Naive thymus-derived CD4-positive, alpha-beta T cell (primary cell): ENCODE data around the gene EYA2. TPM values are rescaled to one million over a fixed set of nuclear protein-coding genes. Genes with fewer than 3 reads are reported as not detected.

ENCODE experiments used
- ATAC-seq: fragments of 150-1000 bp; cut with Tn5 transposase; 2 replicates; pipeline ENCODE4 v1.10.0; 2021; ENCODE audit warnings: mild to moderate bottlenecking, moderate library complexity
- CTCF ChIA-PET: fragments of 350-600 bp; sonication (Branson Sonifier 250); formaldehyde crosslinking; loops from one replicate; lab custom pipeline; 2021; ENCODE audit warnings: antibody characterized with exemption; lab: Charles Lee
- POLR2A ChIA-PET: fragments of 350-600 bp; sonication (Branson Sonifier 250); formaldehyde crosslinking; loops from one replicate; lab custom pipeline; 2021; ENCODE audit warnings: antibody characterized with exemption, inconsistent platforms; lab: Charles Lee
- DNase-seq, 9 donors: peaks; one replicate each; pipeline versions ENCODE4 v3.0.0 to v3.0.0-alpha.2; 2020 to 2022; ENCODE audit warnings: mixed read lengths in 1 of 9
- H3K27ac ChIP-seq: one replicate; pipeline ENCODE4 v1.7.0; 2013; ENCODE audit warnings: mild to moderate bottlenecking, low read depth, low read length, moderate library complexity
- H3K27me3 ChIP-seq, 2 donors: one replicate each; pipeline ENCODE4 v1.7.0; 2013; ENCODE audit warnings: low read length in 2 of 2, mild to moderate bottlenecking in 2 of 2, moderate library complexity in 2 of 2; ENCODE audit not compliant: control insufficient read depth in 2 of 2, insufficient read depth in 2 of 2
- H3K36me3 ChIP-seq, 3 experiments: 1 replicate in 2 of 3; 2 replicates in 1 of 3; pipeline ENCODE4 v1.7.0; 2013; ENCODE audit warnings: low read length in 3 of 3, mild to moderate bottlenecking in 3 of 3, moderate library complexity in 1 of 3; ENCODE audit not compliant: insufficient read depth in 3 of 3, control insufficient read depth in 2 of 3
- H3K4me1 ChIP-seq, 2 donors: one replicate each; pipeline ENCODE4 v1.7.0; 2013; ENCODE audit warnings: low read length in 2 of 2, mild to moderate bottlenecking in 2 of 2, moderate library complexity in 1 of 2; ENCODE audit not compliant: control insufficient read depth in 2 of 2, insufficient read depth in 2 of 2
- H3K4me3 ChIP-seq: 2 replicates; pipeline ENCODE4 v1.7.0; 2013; ENCODE audit warnings: mild to moderate bottlenecking, low read length
- H3K9me3 ChIP-seq, 3 experiments: 1 replicate in 2 of 3; 2 replicates in 1 of 3; pipeline ENCODE4 v1.7.0; 2013; ENCODE audit warnings: low read length in 3 of 3; ENCODE audit not compliant: control insufficient read depth in 2 of 3
- H3K27ac Mint-ChIP-seq, 9 donors: one replicate each; pipeline ENCODE4 v1.8.0; 2020 to 2022; ENCODE audit warnings: mixed read lengths in 9 of 9, mild to moderate bottlenecking in 8 of 9, moderate library complexity in 5 of 9, inconsistent platforms in 2 of 9
- H3K27me3 Mint-ChIP-seq, 5 donors: one replicate each; pipeline ENCODE4 v1.8.0; 2021 to 2022; ENCODE audit warnings: mixed read lengths in 5 of 5, mild to moderate bottlenecking in 1 of 5
- H3K36me3 Mint-ChIP-seq, 5 donors: one replicate each; pipeline ENCODE4 v1.8.0; 2020 to 2022; ENCODE audit warnings: mixed read lengths in 5 of 5, mild to moderate bottlenecking in 3 of 5, inconsistent platforms in 1 of 5
- H3K4me1 Mint-ChIP-seq, 7 donors: one replicate each; pipeline ENCODE4 v1.8.0; 2020 to 2022; ENCODE audit warnings: mixed read lengths in 7 of 7, mild to moderate bottlenecking in 3 of 7, inconsistent platforms in 1 of 7
- H3K4me3 Mint-ChIP-seq, 10 donors: one replicate each; pipeline ENCODE4 v1.8.0; 2020 to 2022; ENCODE audit warnings: mild to moderate bottlenecking in 10 of 10, mixed read lengths in 10 of 10, moderate library complexity in 6 of 10, inconsistent platforms in 2 of 10
- H3K9me3 Mint-ChIP-seq, 11 donors: one replicate each; pipeline ENCODE4 v1.8.0; 2020 to 2022; ENCODE audit warnings: mixed read lengths in 11 of 11, mild to moderate bottlenecking in 4 of 11, inconsistent platforms in 1 of 11, moderate library complexity in 1 of 11
- intact Hi-C, 2 donors: fragments of 100-400 bp; cut with micrococcal nuclease; formaldehyde crosslinking; loops; one replicate each; pipeline ENCODE4 v1.15.1; 2023
- polyA plus RNA-seq, 2 donors: library from polyadenylated mRNA; unstranded; fragments of 300-500 nt; fragmentation: Illumina TruSeq; gene quantifications; one replicate each; pipeline ENCODE4 v1.2.3, GENCODE V29; 2021
- total RNA-seq, 6 experiments: library from RNA in 5 of 6; stranded (reverse) in 5 of 6; gene quantifications; 1 replicate in 5 of 6; 2 replicates in 1 of 6; pipeline ENCODE4 v1.2.3 and lab custom pipeline; 2021 to 2026

EYA2 gene
- total and polyA plus RNA-seq, 7 experiments from 2014 or later = 0.16 TPM; not detected in 6

GRCh38 chr20:46993465-46994095, 98.9 kb downstream of the EYA2 start:
- peak overlapping the region in 2 of 9 donors; percentile 10 to 93 for H3K27ac Mint-ChIP-seq
- Histone ChIP-seq H3K27ac (no peak overlapping the region), H3K36me3 (no peaks in the 10 kb centered on the region), H3K9me3 (no peaks in the 10 kb centered on the region), H3K4me3 (no peak overlapping the region), H3K4me1 (no peaks in the 10 kb centered on the region), H3K27me3 (no peaks in the 10 kb centered on the region)
- ChIA-PET POLR2A (no interaction called here), CTCF (no interaction called here)
- peaks cover 0 to 4% (median 0%) of the 10 kb centered on the region in 11 donors for H3K9me3 Mint-ChIP-seq
- no peak for ATAC-seq
- H3K27me3 Mint-ChIP-seq = peaks cover 5 to 37% (median 31%) of the 10 kb centered on the region in 5 donors
- intact Hi-C loops = loop anchor here in 1 of 2 donors (5.0 to 10.0 kb wide), 2 partner anchors 309 to 494 kb away; partner anchors contain the start of gene TP53RK
- DNase-seq = no peak
- peaks cover 0 to 21% (median 0%) of the 10 kb centered on the region in 5 donors for H3K36me3 Mint-ChIP-seq
- peak overlapping the region in 3 of 10 donors; percentile 4 to 83 (median 9) for H3K4me3 Mint-ChIP-seq
- peaks cover 0 to 77% (median 8%) of the 10 kb centered on the region in 7 donors for H3K4me1 Mint-ChIP-seq

GRCh38 chr20:46994341-46994740, 99.7 kb downstream of the EYA2 start:
- DNase-seq (peak in 2 of 9 donors; percentile 9 to 73), ATAC-seq (peak; percentile 54)
- Mint-ChIP-seq H3K9me3 (peaks cover 0 to 4% (median 0%) of the 10 kb centered on the region in 11 donors), H3K4me1 (peaks cover 0 to 74% (median 8%) of the 10 kb centered on the region in 7 donors), H3K27ac (peak overlapping the region in 1 of 9 donors; percentile 93), H3K27me3 (peaks cover 9 to 40% (median 31%) of the 10 kb centered on the region in 5 donors), H3K36me3 (peaks cover 0 to 21% (median 0%) of the 10 kb centered on the region in 5 donors), H3K4me3 (peak overlapping the region in 9 of 10 donors; percentile 48 to 83 (median 52))
- Histone ChIP-seq H3K9me3 (no peaks in the 10 kb centered on the region), H3K27me3 (no peaks in the 10 kb centered on the region), H3K27ac (no peak overlapping the region), H3K36me3 (no peaks in the 10 kb centered on the region), H3K4me3 (peak overlapping the region; percentile 39), H3K4me1 (no peaks in the 10 kb centered on the region)
- CTCF ChIA-PET = no interaction called here
- POLR2A ChIA-PET = no interaction called here
- intact Hi-C loops = loop anchor here in 1 of 2 donors (5.0 to 10.0 kb wide), 2 partner anchors 310 to 493 kb away; partner anchors contain the start of gene TP53RK

GRCh38 chr20:46995561-46996142, 101.0 kb downstream of the EYA2 start:
- peaks cover 0 to 4% (median 0%) of the 10 kb centered on the region in 11 donors for H3K9me3 Mint-ChIP-seq
- H3K4me1 ChIP-seq = no peaks in the 10 kb centered on the region
- no peaks in the 10 kb centered on the region for H3K9me3 ChIP-seq
- DNase-seq = no peak
- H3K4me3 Mint-ChIP-seq = peak overlapping the region in 1 of 10 donors; percentile 25
- peak overlapping the region in 1 of 9 donors; percentile 46 for H3K27ac Mint-ChIP-seq
- CTCF ChIA-PET = no interaction called here
- H3K4me1 Mint-ChIP-seq = peaks cover 0 to 64% (median 8%) of the 10 kb centered on the region in 7 donors
- H3K4me3 ChIP-seq = no peak overlapping the region
- POLR2A ChIA-PET = no interaction called here
- intact Hi-C loops = loop anchor here in 1 of 2 donors (10.0 kb wide), 1 partner anchor 311 kb away; the partner anchor contains the start of gene TP53RK
- H3K27me3 ChIP-seq = no peaks in the 10 kb centered on the region
- no peak for ATAC-seq
- peaks cover 0 to 15% (median 0%) of the 10 kb centered on the region in 5 donors for H3K36me3 Mint-ChIP-seq
- no peaks in the 10 kb centered on the region for H3K36me3 ChIP-seq
- no peak overlapping the region for H3K27ac ChIP-seq
- peaks cover 15 to 38% (median 26%) of the 10 kb centered on the region in 5 donors for H3K27me3 Mint-ChIP-seq

- Histone ChIP-seq H3K27me3 (no peaks in the 10 kb centered on the region), H3K4me1 (no peaks in the 10 kb centered on the region), H3K9me3 (no peaks in the 10 kb centered on the region), H3K27ac (no peak overlapping the region), H3K36me3 (no peaks in the 10 kb centered on the region), H3K4me3 (no peak overlapping the region)
- H3K4me3 Mint-ChIP-seq = no peak overlapping the region
- peaks cover 0 to 51% (median 8%) of the 10 kb centered on the region in 7 donors for H3K4me1 Mint-ChIP-seq
- ChIA-PET CTCF (no interaction called here), POLR2A (no interaction called here)
- H3K36me3 Mint-ChIP-seq = peaks cover 0 to 12% (median 0%) of the 10 kb centered on the region in 5 donors
- intact Hi-C loops = loop anchor here in 1 of 2 donors (10.0 kb wide), 1 partner anchor 312 kb away; the partner anchor contains the start of gene TP53RK
- ATAC-seq (no peak), DNase-seq (no peak)
- H3K27ac Mint-ChIP-seq = no peak overlapping the region
- peaks cover 17 to 41% (median 25%) of the 10 kb centered on the region in 5 donors for H3K27me3 Mint-ChIP-seq
- peaks cover 0 to 5% (median 0%) of the 10 kb centered on the region in 11 donors for H3K9me3 Mint-ChIP-seq
Observed at GRCh38 chr20:46997187-46997586, 102.5 kb downstream of the EYA2 start.

- no peak overlapping the region for H3K4me3 ChIP-seq
- Mint-ChIP-seq H3K9me3 (peaks cover 0 to 7% (median 3%) of the 10 kb centered on the region in 11 donors), H3K27me3 (peaks cover 27 to 40% (median 29%) of the 10 kb centered on the region in 5 donors), H3K4me3 (no peak overlapping the region), H3K27ac (no peak overlapping the region), H3K4me1 (peaks cover 0 to 48% (median 8%) of the 10 kb centered on the region in 7 donors), H3K36me3 (peaks cover 0 to 12% (median 0%) of the 10 kb centered on the region in 5 donors)
- no peaks in the 10 kb centered on the region for H3K27me3 ChIP-seq
- intact Hi-C loops = loop anchor here in 1 of 2 donors (10.0 kb wide), 1 partner anchor 314 kb away; the partner anchor contains the start of gene TP53RK
- H3K4me1 ChIP-seq = no peaks in the 10 kb centered on the region
- H3K36me3 ChIP-seq = no peaks in the 10 kb centered on the region
- DNase-seq (no peak), ATAC-seq (no peak)
- H3K27ac ChIP-seq = no peak overlapping the region
- CTCF ChIA-PET = no interaction called here
- POLR2A ChIA-PET = no interaction called here
- H3K9me3 ChIP-seq = no peaks in the 10 kb centered on the region
Observed at GRCh38 chr20:46998477-46999240, 104.0 kb downstream of the EYA2 start.
